NCI-H187 (cell line): ENCODE data around the gene PXDN.
"Not testable (repeated sequence)": the region's sequence is repeated elsewhere in the genome, so short reads cannot be mapped to it uniquely, and the experiment has no call there.

ENCODE experiments used
- DNase-seq, 2 experiments: peaks; one replicate each; lab custom pipeline; 2025; lab: John Stamatoyannopoulos, UW

The PXDN gene

GRCh38 chr2:1681323-1682180 is 62.8 kb downstream of the PXDN start:
- DNase-seq = no peak

- no peak for DNase-seq
These were observed 63.3 kb downstream of the PXDN start for GRCh38 chr2:1681017-1681318.

DNA sequence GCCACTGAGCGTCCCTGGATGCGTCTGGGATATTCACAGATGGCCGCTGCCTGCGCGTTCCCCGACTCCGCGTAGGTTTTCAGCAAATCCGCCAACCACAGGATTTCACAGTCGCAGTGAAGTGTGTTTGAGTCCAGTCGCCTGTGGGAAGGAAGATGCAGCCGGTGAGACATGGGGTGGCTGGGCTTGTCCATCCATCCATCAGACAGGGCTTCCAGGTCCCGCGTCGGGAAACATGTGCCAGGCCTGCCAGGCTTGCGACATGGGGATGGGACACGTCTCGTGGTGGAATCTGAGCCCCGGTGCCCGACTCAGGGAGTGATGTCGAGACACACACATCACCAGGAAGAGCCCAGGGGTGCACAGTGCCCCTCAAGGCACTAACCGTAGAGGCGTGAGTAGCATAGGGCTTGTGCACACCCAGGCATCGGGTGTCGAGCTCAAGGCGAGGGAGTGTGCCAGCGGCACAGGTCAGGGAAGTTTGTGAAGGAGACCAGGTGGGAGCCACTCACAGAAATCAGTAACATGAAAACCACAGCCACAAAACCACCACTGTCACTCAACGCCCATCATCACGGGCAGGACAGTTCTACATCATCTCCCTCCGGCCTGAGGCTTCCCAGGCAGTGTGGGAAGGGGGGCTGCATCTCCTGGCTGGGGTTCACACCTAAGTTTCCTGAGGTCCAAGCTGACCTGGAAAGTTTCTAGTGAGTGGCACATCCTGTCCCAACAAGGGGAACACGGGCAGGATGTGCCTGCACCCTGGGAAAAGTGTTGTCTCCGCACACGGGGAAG is 63.9 kb downstream of the PXDN start:
- no peak for DNase-seq

- not testable (repeated sequence) for DNase-seq
These were observed 64.8 kb downstream of the PXDN start for GRCh38 chr2:1679488-1680039.

- not testable (repeated sequence) for DNase-seq
These were observed 65.2 kb downstream of the PXDN start for GRCh38 chr2:1679065-1679464.

DNA sequence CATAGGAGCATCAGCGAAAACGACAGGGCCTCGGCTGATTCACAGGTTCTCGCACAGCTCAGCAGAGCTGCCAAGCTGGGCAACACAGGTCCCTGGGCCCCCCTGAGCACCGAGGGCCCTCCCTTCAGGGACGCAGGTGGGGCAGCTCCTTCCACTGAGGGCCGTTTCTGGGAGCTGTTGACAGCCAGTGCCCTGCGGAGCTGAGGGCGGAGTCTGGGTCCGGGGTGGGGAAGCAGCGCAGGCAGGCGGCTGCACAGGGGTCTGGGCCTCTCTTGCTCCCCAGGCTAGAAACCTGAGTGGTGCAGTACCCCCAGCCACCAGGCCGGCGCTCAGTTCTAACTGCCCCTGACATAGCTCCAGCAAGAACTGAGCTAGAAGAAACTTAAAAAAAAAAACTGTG is 65.7 kb downstream of the PXDN start:
- DNase-seq = no peak

GRCh38 chr2:1677821-1678165 is 66.5 kb downstream of the PXDN start:
- no peak for DNase-seq

DNA sequence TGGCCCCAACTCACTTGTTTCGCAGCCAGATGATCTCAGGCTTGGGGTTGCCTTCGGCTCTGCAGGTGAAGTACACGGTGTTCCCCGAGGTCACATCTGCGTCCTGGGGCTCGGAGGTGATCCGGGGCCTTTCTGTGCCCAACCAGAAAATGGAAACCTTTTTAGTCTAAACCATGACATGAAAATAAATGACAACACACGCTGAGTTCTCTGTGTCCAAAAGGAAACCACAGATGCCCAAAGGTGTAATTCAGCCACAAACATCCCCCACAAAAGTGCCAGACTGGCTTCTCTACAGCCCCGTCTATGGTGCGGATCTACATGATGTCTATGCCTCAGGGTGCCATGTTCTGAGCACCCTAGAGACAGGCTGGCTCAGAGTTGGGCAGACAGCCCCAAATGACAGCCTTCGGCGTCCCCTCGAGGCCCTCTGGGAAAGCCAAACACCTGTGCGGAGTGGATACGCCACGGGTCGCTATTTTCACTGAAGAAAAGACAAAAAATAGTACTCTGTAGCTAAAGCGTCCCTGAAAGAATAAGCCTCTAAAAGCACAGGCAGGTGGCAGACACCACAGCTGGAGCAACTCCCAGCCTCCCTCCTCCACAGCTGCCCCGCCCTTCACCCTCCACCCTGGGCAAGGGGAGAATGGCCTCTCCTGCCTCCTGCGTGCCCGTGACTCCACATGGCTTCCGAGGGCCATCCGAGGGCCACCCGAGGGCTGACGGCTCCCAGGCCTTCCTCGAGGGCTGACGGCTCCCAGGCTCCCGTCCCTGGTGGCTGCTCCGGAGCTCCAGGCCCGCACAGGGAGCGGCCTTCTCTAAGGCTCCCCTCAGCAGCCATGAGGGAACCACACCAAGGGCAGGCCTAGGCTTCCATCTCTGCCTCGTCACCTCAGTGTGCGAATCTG is 67.1 kb downstream of the PXDN start:
- DNase-seq = no peak

- DNase-seq = no peak
These were observed 68.0 kb downstream of the PXDN start for GRCh38 chr2:1676091-1676912.

- no peak for DNase-seq
These were observed 68.7 kb downstream of the PXDN start for GRCh38 chr2:1675633-1676032.

DNA sequence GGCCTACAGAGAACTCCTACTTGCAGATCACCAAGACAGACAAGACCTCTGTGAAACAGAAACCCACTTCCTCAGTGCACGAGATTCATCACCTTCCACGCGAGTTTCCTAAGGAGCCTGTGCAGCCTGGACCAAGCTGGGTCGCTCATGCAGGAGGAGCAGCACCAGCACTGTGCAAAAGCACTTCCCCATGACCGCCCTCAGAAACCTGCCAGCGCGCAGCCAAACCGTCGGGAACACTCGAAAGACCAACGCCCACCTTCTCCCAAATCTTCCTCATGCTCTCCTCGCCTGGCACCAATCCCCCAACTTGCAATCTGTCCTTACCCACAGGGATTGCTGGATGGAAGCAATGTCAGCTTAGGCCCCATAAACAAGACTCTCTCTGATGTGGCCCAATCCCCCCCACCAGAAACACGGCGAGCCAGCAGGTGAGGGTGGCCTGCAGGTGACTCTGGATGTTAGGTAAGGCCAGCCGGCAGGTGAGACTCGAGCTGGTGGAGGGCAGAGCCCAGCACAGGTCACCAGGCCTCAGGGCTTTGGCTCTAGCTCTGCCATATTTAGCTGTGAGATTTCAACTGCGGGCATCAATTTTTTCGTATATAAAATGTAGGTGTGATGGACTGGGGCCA is 69.4 kb downstream of the PXDN start:
- DNase-seq = no peak

GRCh38 chr2:1674276-1674675 is 70.0 kb downstream of the PXDN start:
- no peak for DNase-seq

DNA sequence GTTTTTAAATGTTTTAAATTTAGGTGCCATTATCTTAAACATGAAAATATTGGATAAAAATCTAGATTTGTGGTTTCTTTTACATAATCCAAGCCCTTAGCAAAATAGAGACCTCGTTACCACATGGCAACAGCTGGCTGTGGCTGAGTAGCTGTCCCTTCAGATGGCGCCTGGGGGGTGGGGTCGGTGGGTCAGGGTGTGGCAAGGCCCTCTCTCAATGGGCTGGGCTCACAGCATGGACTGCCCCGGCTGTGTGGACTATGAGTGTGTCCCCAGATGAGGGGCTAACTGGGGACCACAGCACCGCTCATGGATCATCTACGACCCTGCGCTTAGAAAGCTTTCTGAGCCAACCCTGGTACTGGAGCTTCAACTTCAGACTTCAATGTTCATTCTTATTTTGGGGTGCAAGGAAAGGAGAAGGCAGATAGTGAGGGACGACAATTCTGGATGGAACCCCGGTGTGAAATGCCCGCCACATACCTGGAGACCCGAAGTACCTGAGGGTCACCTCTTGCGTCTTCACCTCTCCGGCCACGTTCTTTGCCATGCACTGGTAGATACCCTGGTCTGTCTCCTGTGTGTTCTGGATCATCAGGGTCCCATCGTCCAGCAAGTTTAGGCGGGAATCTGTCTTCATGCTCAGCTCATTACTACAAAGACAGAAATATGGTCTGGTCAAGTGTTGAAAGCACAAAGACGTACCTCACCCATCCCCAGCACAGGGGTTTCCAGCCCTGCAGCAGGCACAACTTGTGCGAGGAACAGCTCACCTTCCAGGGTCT is 71.0 kb downstream of the PXDN start:
- no peak for DNase-seq

GRCh38 chr2:1672738-1673137 is 71.6 kb downstream of the PXDN start:
- no peak for DNase-seq

DNA sequence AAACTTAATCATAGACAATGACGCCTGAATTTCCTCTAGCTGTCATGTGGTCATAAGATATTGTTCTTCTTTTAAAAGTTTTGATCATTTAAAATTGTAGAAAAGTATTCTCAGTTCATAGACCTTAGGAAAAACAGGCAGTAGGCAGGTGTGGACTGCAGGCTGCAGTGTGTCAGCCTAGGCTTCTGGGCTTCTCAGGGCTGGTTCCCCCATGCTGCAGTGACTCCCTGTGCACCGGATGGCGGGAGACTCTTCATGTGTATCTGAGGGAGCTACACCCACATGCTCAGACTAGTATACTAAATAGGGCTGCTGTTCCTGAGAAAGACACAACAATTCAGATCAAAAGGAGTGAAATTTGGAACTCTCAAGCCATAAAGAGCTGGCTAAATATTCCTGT is 72.4 kb downstream of the PXDN start:
- DNase-seq = no peak

DNA sequence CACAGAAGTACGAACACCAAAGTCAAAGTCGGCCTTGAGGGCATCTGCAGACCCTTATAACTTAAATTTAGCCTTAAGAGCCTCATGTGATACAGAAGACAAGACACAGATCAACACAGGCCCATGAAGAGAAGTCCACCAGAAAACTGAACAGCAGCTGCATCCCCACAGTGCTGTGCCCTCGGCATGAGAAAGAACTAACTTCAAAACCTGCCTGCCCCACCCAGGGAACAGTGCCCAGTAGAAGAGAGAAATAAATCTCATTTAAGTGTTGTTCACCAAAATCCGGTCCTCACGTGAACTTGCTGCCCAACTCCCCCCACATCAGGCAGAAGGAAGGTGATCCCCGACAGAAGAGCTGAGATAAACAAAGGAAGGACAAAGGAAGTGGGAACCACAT is 73.7 kb downstream of the PXDN start:
- DNase-seq = no peak

DNA sequence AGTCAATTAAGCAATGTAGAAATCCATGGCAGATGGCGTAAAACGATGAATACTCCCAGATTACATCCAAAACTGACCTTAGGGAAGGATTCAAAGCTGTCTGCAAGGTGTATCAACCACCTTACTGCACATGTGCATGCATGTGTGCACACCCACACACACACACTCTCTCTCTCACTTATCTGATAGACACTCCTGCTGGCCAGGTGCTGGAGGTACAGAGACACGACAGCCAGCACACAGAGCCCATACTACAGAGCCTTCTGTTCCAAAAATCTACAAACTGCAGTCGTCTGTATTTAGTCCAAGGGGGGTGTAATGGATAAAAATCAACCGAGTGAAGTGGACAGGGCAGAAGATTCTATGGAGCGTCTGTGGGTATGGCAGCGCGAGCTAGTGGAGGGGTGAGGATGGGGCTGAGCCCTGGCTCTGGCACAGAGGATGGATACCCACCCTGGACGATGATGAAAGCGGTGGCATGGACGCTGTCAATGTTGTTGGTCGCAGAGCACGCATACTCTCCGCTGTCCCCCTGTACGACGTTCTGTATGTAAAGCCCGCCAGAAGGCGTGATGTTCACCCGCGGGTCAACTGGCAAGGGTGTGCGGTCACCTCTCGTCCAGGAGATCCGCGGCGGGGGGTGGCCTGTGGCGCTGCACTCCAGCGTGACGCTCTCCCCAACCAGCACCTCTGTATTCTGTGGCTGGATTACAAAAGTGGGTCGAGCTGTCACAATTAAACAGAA is 78.4 kb downstream of the PXDN start:
- DNase-seq = no peak

GRCh38 chr2:1664698-1665097 is 79.6 kb downstream of the PXDN start:
- no peak for DNase-seq

GRCh38 chr2:1664076-1664605 is 80.2 kb downstream of the PXDN start:
- no peak for DNase-seq
